K562 (cell line): ENCODE measurements around the gene CACNA1S. TPM values are rescaled to one million over a fixed set of nuclear protein-coding genes. Genes with fewer than 3 reads are reported as not detected.

Source experiments
- FOXA3 ChIP-seq, 2 experiments: fragments of 450-650 bp in 1 of 2; sonication (generic) in 1 of 2; formaldehyde crosslinking; IDR thresholded peaks in 1 of 2; conservative IDR thresholded peaks in 1 of 2; 2 replicates each; pipeline versions ENCODE4 v1.4.0 to v1.8.0; 2020 to 2022; ENCODE audit warnings: mild to moderate bottlenecking in 2 of 2, missing genetic modification reagents in 1 of 2
- TEAD4 ChIP-seq, 2 experiments: sonication (generic) in 1 of 2; formaldehyde crosslinking in 1 of 2; IDR thresholded peaks; 2 replicates each; pipeline versions ENCODE4 v1.6.1 to v1.8.0; 2012 to 2022; ENCODE audit warnings: borderline replicate concordance in 1 of 2, inconsistent platforms in 1 of 2, low read length in 1 of 2, mild to moderate bottlenecking in 1 of 2, missing genetic modification reagents in 1 of 2
- ZBTB17 ChIP-seq: fragments of 450-650 bp; formaldehyde crosslinking; IDR thresholded peaks from 2 replicates; pipeline ENCODE4 v1.4.0; 2020; ENCODE audit warnings: mild to moderate bottlenecking
- polyA plus RNA-seq, 8 experiments: library from polyadenylated mRNA; depleted of rRNA in 4 of 8; stranded (reverse) in 5 of 8; unstranded in 3 of 8; fragments of >200 nt; fragmentation: Nextera tagmentation in 2 of 8; fragmentation: Illumina TruSeq in 1 of 8; extraction: Ambion mirVana in 2 of 8; extraction: Trizol in 1 of 8; gene quantifications; 2 replicates each; pipeline versions ENCODE4 v1.2.1 to v1.2.3, GENCODE V29; 2011 to 2014; ENCODE audit warnings: inconsistent platforms in 1 of 8, missing spikeins in 1 of 8
- total RNA-seq, 7 experiments: library from RNA; depleted of rRNA in 6 of 7; stranded (reverse); fragments of >200 nt in 6 of 7; fragmentation: Illumina TruSeq in 2 of 7; extraction: Trizol in 2 of 7; gene quantifications; 2 replicates each; pipeline versions ENCODE4 v1.2.1 to v1.2.3, GENCODE V29; 2011 to 2021; ENCODE audit warnings: low replicate concordance in 1 of 7
- TF ChIP-seq, protein P1 (sequence below): fragments of 150-350 bp; IDR thresholded peaks from 2 replicates; pipeline ENCODE4 v1.6.1; 2014; ENCODE audit warnings: low read depth, mild to moderate bottlenecking, low read length, borderline replicate concordance
- TF ChIP-seq, protein P2 (sequence below): IDR thresholded peaks from 2 replicates; pipeline ENCODE4 v1.6.1; 2014; ENCODE audit warnings: antibody characterized with exemption

CACNA1S gene
- total and polyA plus RNA-seq, 9 of the 15 experiments (the other 6 are each of a cell fraction or from before 2014, with no cell fraction given): not detected

DNA sequence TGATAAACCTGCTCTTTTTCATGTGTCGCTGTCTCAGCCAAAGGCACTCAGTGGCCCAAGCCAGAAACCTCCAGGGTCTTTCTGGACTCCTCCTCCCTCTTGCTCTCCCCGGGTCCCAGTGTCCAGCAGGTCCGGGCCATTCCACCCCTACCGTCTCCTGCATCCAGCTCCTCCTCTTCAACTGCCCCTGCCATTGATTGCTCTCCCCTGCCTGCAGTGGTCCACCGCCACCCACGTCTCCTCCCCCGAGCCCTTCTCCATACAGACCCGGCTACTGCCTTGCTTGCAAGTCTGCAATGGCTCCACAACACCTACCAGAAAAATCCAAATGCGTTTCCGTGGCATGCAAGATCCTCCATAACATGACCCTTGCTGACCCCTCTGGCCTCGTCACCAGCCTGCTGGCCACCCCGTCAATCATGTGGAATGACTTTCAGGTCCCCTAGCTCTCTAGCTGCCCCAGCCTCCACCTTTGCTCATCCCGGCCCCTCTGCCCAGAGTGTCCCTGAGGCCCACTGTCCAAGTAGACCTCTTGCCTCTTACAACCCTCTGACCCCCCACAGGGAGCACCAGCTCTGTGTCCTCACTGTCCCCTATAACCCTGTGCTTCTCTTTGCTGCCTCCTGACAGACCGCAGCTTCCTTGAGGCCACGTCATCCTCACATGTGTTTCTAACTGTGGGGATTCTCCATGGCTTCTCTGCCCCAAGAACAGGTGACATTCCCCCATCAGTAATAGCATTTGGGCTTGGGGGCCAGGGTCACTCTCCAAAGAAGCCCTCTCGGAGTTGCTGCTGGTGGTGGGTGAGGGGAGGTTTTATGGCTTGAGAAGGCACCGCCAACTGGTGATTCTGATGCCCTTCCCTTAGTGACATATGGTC lies 15.0 kb downstream of the CACNA1S start (continued):
- TF ChIP-seq, protein P1, sequence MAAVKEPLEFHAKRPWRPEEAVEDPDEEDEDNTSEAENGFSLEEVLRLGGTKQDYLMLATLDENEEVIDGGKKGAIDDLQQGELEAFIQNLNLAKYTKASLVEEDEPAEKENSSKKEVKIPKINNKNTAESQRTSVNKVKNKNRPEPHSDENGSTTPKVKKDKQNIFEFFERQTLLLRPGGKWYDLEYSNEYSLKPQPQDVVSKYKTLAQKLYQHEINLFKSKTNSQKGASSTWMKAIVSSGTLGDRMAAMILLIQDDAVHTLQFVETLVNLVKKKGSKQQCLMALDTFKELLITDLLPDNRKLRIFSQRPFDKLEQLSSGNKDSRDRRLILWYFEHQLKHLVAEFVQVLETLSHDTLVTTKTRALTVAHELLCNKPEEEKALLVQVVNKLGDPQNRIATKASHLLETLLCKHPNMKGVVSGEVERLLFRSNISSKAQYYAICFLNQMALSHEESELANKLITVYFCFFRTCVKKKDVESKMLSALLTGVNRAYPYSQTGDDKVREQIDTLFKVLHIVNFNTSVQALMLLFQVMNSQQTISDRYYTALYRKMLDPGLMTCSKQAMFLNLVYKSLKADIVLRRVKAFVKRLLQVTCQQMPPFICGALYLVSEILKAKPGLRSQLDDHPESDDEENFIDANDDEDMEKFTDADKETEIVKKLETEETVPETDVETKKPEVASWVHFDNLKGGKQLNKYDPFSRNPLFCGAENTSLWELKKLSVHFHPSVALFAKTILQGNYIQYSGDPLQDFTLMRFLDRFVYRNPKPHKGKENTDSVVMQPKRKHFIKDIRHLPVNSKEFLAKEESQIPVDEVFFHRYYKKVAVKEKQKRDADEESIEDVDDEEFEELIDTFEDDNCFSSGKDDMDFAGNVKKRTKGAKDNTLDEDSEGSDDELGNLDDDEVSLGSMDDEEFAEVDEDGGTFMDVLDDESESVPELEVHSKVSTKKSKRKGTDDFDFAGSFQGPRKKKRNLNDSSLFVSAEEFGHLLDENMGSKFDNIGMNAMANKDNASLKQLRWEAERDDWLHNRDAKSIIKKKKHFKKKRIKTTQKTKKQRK: no peak
- TF ChIP-seq, protein P2, sequence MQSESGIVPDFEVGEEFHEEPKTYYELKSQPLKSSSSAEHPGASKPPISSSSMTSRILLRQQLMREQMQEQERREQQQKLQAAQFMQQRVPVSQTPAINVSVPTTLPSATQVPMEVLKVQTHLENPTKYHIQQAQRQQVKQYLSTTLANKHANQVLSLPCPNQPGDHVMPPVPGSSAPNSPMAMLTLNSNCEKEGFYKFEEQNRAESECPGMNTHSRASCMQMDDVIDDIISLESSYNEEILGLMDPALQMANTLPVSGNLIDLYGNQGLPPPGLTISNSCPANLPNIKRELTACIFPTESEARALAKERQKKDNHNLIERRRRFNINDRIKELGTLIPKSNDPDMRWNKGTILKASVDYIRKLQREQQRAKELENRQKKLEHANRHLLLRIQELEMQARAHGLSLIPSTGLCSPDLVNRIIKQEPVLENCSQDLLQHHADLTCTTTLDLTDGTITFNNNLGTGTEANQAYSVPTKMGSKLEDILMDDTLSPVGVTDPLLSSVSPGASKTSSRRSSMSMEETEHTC: no peak
- TF ChIP-seq FOXA3 (CRISPR knock-in tag; conservative IDR thresholded peaks at IDR 0.05 in 1 of 2, IDR thresholded peaks at IDR 0.05 in 1 of 2) (no peak), TEAD4 (IDR thresholded peaks at IDR 0.05; ENCODE audit: low read length) (no peak), TEAD4 (CRISPR knock-in tag; IDR thresholded peaks at IDR 0.05; ENCODE audit: borderline replicate concordance) (peak; percentile 39; the same call in 1 of the 2 replicates), ZBTB17 (CRISPR knock-in tag) (peak; percentile 88)
